Coronary artery (tissue), 2 donors: ENCODE data around the gene LRRC61.

Experiments used
- DNase-seq: peaks from one replicate; pipeline ENCODE4 v3.0.0-alpha.2; 2017; ENCODE audit warnings: low spot score
- H3K27ac ChIP-seq, 2 donors: fragments of 200-600 bp; sonication (generic); one replicate each; pipeline ENCODE4 v1.5.1; 2016 to 2019
- H3K4me3 ChIP-seq: fragments of 200-600 bp; sonication (generic); 2 replicates; pipeline ENCODE4 v1.5.1; 2016; ENCODE audit warnings: mild to moderate bottlenecking, moderate library complexity
- TF ChIP-seq, protein P1 (sequence below): fragments of 200-600 bp; sonication (generic); IDR thresholded peaks from one replicate; pipeline ENCODE4 v1.5.1; 2019; ENCODE audit warnings: antibody characterized with exemption

The LRRC61 gene

DNA sequence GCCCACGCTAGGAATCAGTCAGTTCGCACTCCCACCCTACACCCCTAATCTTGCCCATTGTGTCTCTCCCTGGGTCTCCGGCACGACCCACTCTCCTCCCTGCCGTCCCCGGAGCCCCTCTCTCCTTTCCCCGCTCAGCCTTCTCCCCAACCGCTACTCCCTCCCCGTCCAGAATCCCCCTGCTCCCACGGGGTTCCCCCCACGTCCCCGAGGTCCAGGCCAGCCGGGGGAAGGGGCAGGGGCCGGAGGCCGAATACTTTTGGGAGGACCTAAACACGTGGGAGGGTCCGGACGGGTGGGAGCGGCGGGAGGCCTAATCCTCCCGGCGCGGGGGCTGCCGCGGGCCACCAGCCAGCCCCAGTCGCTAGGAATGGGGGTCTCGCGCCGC is 17.7 kb downstream of the LRRC61 start:
- peak overlapping the region; percentile 38 to 87 for H3K27ac ChIP-seq
- TF ChIP-seq, protein P1, sequence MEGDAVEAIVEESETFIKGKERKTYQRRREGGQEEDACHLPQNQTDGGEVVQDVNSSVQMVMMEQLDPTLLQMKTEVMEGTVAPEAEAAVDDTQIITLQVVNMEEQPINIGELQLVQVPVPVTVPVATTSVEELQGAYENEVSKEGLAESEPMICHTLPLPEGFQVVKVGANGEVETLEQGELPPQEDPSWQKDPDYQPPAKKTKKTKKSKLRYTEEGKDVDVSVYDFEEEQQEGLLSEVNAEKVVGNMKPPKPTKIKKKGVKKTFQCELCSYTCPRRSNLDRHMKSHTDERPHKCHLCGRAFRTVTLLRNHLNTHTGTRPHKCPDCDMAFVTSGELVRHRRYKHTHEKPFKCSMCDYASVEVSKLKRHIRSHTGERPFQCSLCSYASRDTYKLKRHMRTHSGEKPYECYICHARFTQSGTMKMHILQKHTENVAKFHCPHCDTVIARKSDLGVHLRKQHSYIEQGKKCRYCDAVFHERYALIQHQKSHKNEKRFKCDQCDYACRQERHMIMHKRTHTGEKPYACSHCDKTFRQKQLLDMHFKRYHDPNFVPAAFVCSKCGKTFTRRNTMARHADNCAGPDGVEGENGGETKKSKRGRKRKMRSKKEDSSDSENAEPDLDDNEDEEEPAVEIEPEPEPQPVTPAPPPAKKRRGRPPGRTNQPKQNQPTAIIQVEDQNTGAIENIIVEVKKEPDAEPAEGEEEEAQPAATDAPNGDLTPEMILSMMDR: no peak
- H3K4me3 ChIP-seq: peak overlapping the region; percentile 86
- no peak for DNase-seq

DNA sequence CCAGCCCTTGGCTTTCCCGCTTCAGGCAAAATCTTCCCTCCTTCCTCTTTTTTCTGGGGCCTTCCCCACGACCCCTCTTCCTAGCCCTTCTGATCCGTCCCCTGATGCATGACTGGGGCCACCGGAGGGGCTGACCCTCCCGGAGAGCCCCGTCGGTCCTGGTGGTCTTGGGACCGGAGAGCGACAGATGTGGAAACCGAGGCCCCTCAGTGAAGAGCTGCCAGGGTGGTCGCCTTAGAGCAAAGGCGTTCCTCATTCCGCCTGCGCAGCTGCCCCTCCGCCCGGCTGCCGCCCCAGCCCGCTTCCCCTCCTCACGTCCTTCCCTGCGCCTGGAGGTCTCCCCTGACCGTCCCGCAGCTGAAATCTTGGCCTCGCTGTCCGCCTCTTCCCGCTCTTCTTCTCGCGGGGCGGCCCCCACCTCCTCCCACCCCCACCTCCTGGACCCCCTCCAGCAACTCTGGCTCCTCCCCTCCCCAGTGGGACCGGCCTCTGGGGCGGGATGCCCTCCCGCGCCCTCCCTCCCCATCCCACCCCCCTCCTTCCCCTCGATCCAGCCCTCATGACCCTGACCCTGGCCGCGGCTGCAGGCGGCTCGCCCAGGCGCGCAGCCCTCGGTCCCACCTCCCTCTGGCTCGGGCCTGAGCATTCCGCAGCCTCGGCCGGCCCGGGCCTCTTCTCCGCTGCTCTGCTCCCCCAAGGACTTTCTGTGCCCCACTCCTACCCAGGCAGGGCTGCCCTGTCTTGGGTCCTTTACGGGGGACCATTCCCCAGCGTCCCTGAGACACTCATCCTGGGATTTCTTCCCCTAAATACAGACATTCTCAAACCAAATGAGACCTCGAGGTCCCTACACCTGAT is 18.3 kb downstream of the LRRC61 start, which contains the start of gene RARRES2:
TSS of gene RARRES2 (minus strand) at position 367 of the 858 bp plus-strand sequence. CDS start 1,020 bp downstream, outside the sequence.
- peak within 1 kb of the TSS; percentile 86 for H3K4me3 ChIP-seq
- TF ChIP-seq, protein P1: no peak
- DNase-seq: no peak
- peak within 1 kb of the TSS; percentile 38 to 87 for H3K27ac ChIP-seq

DNA sequence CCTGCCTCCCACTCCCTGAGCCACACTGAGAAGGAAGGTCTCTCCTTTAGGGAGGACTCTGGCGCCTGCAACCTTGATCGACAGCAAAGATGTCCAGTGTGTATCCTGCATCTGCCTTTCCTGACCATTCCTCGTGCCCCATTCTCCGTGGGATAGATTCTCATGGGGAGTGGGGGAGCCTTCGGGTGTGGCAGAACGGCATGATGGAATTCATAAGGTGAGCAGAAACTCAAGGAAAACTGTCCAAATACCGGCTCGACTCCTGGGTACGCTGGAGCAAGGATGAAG is 18.9 kb downstream of the LRRC61 start:
- Histone ChIP-seq H3K4me3 (peak overlapping the region; percentile 86), H3K27ac (peak overlapping the region in 1 of 2 donors; percentile 87)
- TF ChIP-seq, protein P1: no peak
- DNase-seq: no peak

DNA sequence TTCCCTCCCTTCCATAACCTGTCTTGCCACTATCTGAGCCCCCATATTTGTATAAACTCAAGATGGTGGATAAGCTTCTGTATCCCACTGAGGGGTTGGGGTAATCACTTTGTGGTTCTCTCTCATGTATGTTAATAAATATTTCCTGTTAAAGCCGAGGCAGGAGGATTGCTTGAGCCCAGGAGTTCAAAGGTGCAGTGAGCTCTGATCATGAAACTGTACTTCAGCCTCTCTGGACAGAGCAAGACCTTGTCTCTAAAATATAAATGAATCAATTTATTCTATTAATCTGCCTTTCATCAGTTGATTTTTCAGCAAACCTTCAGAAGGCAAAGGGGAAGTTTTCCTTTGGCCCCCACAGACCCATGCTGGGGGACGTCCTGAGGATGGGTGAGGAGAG is 20.1 kb downstream of the LRRC61 start:
- TF ChIP-seq, protein P1: no peak
- H3K27ac ChIP-seq: no peak overlapping the region
- H3K4me3 ChIP-seq: no peak overlapping the region

DNA sequence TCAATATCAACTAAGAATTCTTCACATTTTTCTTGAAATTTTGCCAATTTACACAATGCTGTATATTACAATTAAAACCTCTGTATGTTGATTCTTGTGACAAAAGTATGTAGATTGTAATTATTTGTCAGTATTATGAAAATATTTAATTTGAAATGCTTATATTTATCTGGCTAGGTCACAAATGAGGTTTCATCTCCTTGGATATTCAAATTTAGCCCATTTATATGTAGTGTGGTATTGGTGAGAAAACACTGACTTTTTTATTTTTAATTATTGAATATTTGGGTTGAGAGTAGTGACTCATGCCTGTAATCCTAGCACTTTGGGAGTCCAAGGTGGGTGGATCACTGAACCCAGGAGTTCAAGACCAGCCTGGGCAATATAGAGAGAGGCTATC is 21.1 kb downstream of the LRRC61 start:
- Histone ChIP-seq H3K27ac (no peak overlapping the region), H3K4me3 (no peak overlapping the region)
- TF ChIP-seq, protein P1: no peak
- DNase-seq: no peak

More for the DNA sequence above, 20.1 kb downstream of the LRRC61 start:
- no peak for DNase-seq

DNA sequence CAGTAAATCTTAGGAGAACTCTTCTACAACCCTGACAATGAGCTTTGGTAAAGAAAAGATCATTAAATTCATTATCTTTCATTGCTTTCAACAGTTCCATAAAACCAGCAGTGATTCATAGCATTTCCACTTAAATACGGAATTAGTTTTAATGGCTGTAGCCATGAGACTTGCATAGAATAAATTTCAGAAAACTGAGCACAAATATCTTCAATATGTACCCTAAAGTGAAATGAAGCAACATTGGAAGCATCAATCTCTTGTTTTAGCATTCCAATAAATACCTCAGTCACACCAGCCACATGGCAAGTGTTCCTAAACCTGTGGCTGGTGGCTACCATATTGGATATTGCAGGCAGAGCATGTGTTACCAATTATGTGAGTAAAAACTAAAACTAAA is 21.9 kb downstream of the LRRC61 start:
- Histone ChIP-seq H3K4me3 (no peak overlapping the region), H3K27ac (no peak overlapping the region)
- DNase-seq: no peak
- TF ChIP-seq, protein P1: no peak

DNA sequence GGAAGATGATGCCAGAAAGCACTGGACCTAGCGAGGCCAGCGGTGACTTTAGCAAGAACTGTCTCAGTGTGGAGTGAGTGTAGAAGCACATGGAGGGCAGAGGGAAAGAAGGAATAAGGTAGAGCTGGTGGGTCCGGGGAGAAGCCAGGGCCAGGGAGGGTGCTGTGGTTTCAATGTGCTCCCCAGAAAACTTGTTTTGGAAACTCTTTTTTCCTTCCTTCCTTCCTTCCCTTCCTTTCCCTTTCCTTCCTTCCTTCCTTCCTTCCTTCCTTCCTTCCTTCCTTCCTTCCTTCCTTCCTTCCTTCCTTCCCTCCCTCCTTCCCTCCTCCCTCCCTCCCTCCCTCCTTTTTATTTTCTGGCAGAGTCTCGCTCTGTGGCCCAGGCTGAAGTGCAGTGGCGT is 23.8 kb downstream of the LRRC61 start:
- H3K27ac ChIP-seq: no peak overlapping the region
- TF ChIP-seq, protein P1: no peak
- H3K4me3 ChIP-seq: no peak overlapping the region
- DNase-seq: no peak
